NCI-H460 (cell line): ENCODE results near the gene ZNF627. TPM values are rescaled to one million over a fixed set of nuclear protein-coding genes. Genes with fewer than 3 reads are reported as not detected.
"Not testable (repeated sequence)": the region's sequence is repeated elsewhere in the genome, so short reads cannot be mapped to it uniquely, and the experiment has no call there.

Source experiments
- DNase-seq: peaks from one replicate; pipeline ENCODE4 v3.0.0-alpha.2; 2016; ENCODE audit warnings: low read depth; ENCODE audit errors: extremely low read depth
- total RNA-seq: library from RNA; depleted of rRNA; stranded (reverse); fragments of >200 nt; shearing (Covaris generic); gene quantifications from 2 replicates; pipeline ENCODE4 v1.2.3, GENCODE V29; 2014

Gene ZNF627
- total RNA-seq, 1 experiment from 2014 or later = 9.6 TPM

- DNase-seq = not testable (repeated sequence)
Measured at GRCh38 chr19:11573763-11574162, 23.5 kb upstream of the ZNF627 start.

GRCh38 chr19:11574689-11575088, 22.6 kb upstream of the ZNF627 start:
- no peak for DNase-seq

- DNase-seq = no peak
Measured at GRCh38 chr19:11576227-11576626, 21.1 kb upstream of the ZNF627 start.

GRCh38 chr19:11577451-11578257, 19.6 kb upstream of the ZNF627 start, which contains the start of gene ACP5:
Gene ACP5 (minus strand): TSS chr19:11577645. CDS start chr19:11577317, 328 bp downstream.
- no peak for DNase-seq

- no peak for DNase-seq
Measured at GRCh38 chr19:11578258-11579142, 18.8 kb upstream of the ZNF627 start.

GRCh38 chr19:11580116-11580515, 17.2 kb upstream of the ZNF627 start:
- no peak for DNase-seq

GRCh38 chr19:11581740-11582139, 15.5 kb upstream of the ZNF627 start:
- DNase-seq = no peak

GRCh38 chr19:11586331-11586730, 11.0 kb upstream of the ZNF627 start:
- no peak for DNase-seq

- DNase-seq = peak; percentile 41
Measured at GRCh38 chr19:11587302-11587974, 9.8 kb upstream of the ZNF627 start.

GRCh38 chr19:11587975-11588631, 9.2 kb upstream of the ZNF627 start:
- no peak for DNase-seq

GRCh38 chr19:11594084-11594483, 3.2 kb upstream of the ZNF627 start:
- DNase-seq = no peak

- no peak for DNase-seq
Measured at GRCh38 chr19:11596156-11596555, 1.1 kb upstream of the ZNF627 start.

GRCh38 chr19:11598103-11598483, 810 bp downstream of the ZNF627 start:
- no peak for DNase-seq

- DNase-seq = no peak
Measured at GRCh38 chr19:11598746-11599145, 1.5 kb downstream of the ZNF627 start.

GRCh38 chr19:11599704-11600103, 2.4 kb downstream of the ZNF627 start:
- DNase-seq = not testable (repeated sequence)

GRCh38 chr19:11606484-11606883, 9.2 kb downstream of the ZNF627 start:
- DNase-seq = no peak

- DNase-seq = no peak
Measured at GRCh38 chr19:11611730-11612129, 14.4 kb downstream of the ZNF627 start.

- no peak for DNase-seq
Measured at GRCh38 chr19:11612816-11613511, 15.7 kb downstream of the ZNF627 start.

- DNase-seq = no peak
Measured at GRCh38 chr19:11617180-11618062, 20.1 kb downstream of the ZNF627 start.
